Liver (tissue), 9 donors: ENCODE data around the gene ASPHD2. TPM values are rescaled to one million over a fixed set of nuclear protein-coding genes. Genes with fewer than 3 reads are reported as not detected.

Experiments
- DNase-seq: peaks from one replicate; pipeline ENCODE4 v3.0.0-alpha.2; 2017; ENCODE audit warnings: low spot score
- H3K27ac ChIP-seq, 2 donors: one replicate each; pipeline ENCODE4 v1.7.0; 2013; ENCODE audit warnings: inconsistent platforms in 2 of 2, low read length in 2 of 2, control low read depth in 1 of 2, low read depth in 1 of 2, mild to moderate bottlenecking in 1 of 2
- H3K27me3 ChIP-seq, 4 donors: one replicate each; pipeline versions ENCODE4 v1.6.1 to v1.7.0; 2013; ENCODE audit warnings: low read length in 3 of 4, inconsistent platforms in 1 of 4, mild to moderate bottlenecking in 1 of 4, moderate library complexity in 1 of 4; ENCODE audit not compliant: control insufficient read depth in 4 of 4, insufficient read depth in 4 of 4
- H3K36me3 ChIP-seq, 4 donors: one replicate each; pipeline versions ENCODE4 v1.6.1 to v1.7.0; 2013; ENCODE audit warnings: low read length in 3 of 4, mild to moderate bottlenecking in 3 of 4, low read depth in 1 of 4, moderate library complexity in 1 of 4; ENCODE audit not compliant: control insufficient read depth in 4 of 4, insufficient read depth in 3 of 4
- H3K4me1 ChIP-seq, 4 donors: one replicate each; pipeline versions ENCODE4 v1.6.1 to v1.7.0; 2013; ENCODE audit warnings: low read length in 3 of 4, mild to moderate bottlenecking in 3 of 4, moderate library complexity in 1 of 4; ENCODE audit not compliant: control insufficient read depth in 4 of 4, insufficient read depth in 4 of 4
- H3K4me3 ChIP-seq, 3 donors: one replicate each; pipeline versions ENCODE4 v1.6.1 to v1.7.0; 2013; ENCODE audit warnings: low read length in 3 of 3, control low read depth in 1 of 3, low read depth in 1 of 3, mild to moderate bottlenecking in 1 of 3
- H3K9ac ChIP-seq, 2 donors: one replicate each; pipeline ENCODE4 v1.7.0; 2013; ENCODE audit warnings: low read length in 2 of 2, mild to moderate bottlenecking in 2 of 2, moderate library complexity in 2 of 2, control low read depth in 1 of 2, low read depth in 1 of 2
- H3K9me3 ChIP-seq, 4 donors: one replicate each; pipeline versions ENCODE4 v1.6.1 to v1.7.0; 2013; ENCODE audit warnings: low read length in 3 of 4; ENCODE audit not compliant: control insufficient read depth in 4 of 4
- EGR1 ChIP-seq, 2 donors: IDR thresholded peaks; 2 replicates each; pipeline ENCODE4 v1.6.1; 2016 to 2018; ENCODE audit warnings: antibody characterized with exemption in 2 of 2, low read depth in 2 of 2
- FOXA1 ChIP-seq: IDR thresholded peaks from 2 replicates; pipeline ENCODE4 v1.6.1; 2016; ENCODE audit warnings: antibody characterized with exemption
- FOXA2 ChIP-seq: IDR thresholded peaks from 2 replicates; pipeline ENCODE4 v1.6.1; 2016; ENCODE audit warnings: antibody characterized with exemption
- GABPA ChIP-seq, 2 donors: IDR thresholded peaks in 1 of 2; conservative IDR thresholded peaks in 1 of 2; 2 replicates each; pipeline ENCODE4 v1.6.1; 2016; ENCODE audit warnings: antibody characterized with exemption in 2 of 2, mild to moderate bottlenecking in 1 of 2, moderate library complexity in 1 of 2
- HNF4G ChIP-seq: IDR thresholded peaks from 2 replicates; pipeline ENCODE4 v1.6.1; 2016; ENCODE audit warnings: antibody characterized with exemption
- NR2F2 ChIP-seq: IDR thresholded peaks from 2 replicates; pipeline ENCODE4 v1.6.1; 2016; ENCODE audit warnings: antibody characterized with exemption
- RXRA ChIP-seq, 2 donors: IDR thresholded peaks; 2 replicates each; pipeline ENCODE4 v1.6.1; 2017 to 2018; ENCODE audit warnings: antibody characterized with exemption in 2 of 2, mild to moderate bottlenecking in 1 of 2
- SP1 ChIP-seq: IDR thresholded peaks from 2 replicates; pipeline ENCODE4 v1.6.1; 2018; ENCODE audit warnings: antibody characterized with exemption, mild to moderate bottlenecking
- YY1 ChIP-seq: IDR thresholded peaks from 2 replicates; pipeline ENCODE4 v1.6.1; 2016; ENCODE audit warnings: antibody characterized with exemption, mild to moderate bottlenecking
- WGBS: extraction: QIAGEN DNeasy Blood & Tissue Kit; methylation state at CpG from one replicate; pipeline ENCODE4 v1.1.7; 2013; 5-methylcytosine and 5-hydroxymethylcytosine counted together
- polyA plus RNA-seq, 2 donors: library from polyadenylated mRNA; stranded (reverse) in 1 of 2; unstranded in 1 of 2; fragments of 200-250 nt in 1 of 2; fragments of >200 nt in 1 of 2; fragmentation: Nextera tagmentation in 1 of 2; extraction: Ambion mirVana in 1 of 2; gene quantifications; one replicate each; pipeline versions ENCODE4 v1.2.1 to v1.2.3, GENCODE V29; 2013 to 2015
- total RNA-seq, 2 donors: library from RNA; depleted of rRNA; stranded (reverse); fragments of >200 nt; gene quantifications; one replicate each; pipeline ENCODE4 v1.2.3, GENCODE V29; 2014
- TF ChIP-seq, protein P1 (sequence below): IDR thresholded peaks from 2 replicates; pipeline ENCODE4 v1.6.1; 2016; ENCODE audit warnings: antibody characterized with exemption
- TF ChIP-seq, protein P2 (sequence below): IDR thresholded peaks from 2 replicates; pipeline ENCODE4 v1.6.1; 2016; ENCODE audit warnings: antibody characterized with exemption, mild to moderate bottlenecking
- TF ChIP-seq, protein P3 (sequence below): fragments of 150-350 bp; IDR thresholded peaks from 2 replicates; pipeline ENCODE4 v1.5.1; 2017; ENCODE audit warnings: improper control_type of control experiment, low read depth, low read length; ENCODE audit not compliant: missing input control
- TF ChIP-seq, protein P4 (sequence below): IDR thresholded peaks from 2 replicates; pipeline ENCODE4 v1.6.1; 2016; ENCODE audit warnings: antibody characterized with exemption
- TF ChIP-seq, protein P5 (sequence below): IDR thresholded peaks from 2 replicates; pipeline ENCODE4 v1.6.1; 2016; ENCODE audit warnings: antibody characterized with exemption
- donor health status: healthy.
- donor health status: healthy.
- donor health status: healthy.
- donor health status: healthy.
- donor health status: healthy.

The ASPHD2 gene
- total and polyA plus RNA-seq, 4 donors = 0.12 to 0.47 (median 0.18) TPM

DNA sequence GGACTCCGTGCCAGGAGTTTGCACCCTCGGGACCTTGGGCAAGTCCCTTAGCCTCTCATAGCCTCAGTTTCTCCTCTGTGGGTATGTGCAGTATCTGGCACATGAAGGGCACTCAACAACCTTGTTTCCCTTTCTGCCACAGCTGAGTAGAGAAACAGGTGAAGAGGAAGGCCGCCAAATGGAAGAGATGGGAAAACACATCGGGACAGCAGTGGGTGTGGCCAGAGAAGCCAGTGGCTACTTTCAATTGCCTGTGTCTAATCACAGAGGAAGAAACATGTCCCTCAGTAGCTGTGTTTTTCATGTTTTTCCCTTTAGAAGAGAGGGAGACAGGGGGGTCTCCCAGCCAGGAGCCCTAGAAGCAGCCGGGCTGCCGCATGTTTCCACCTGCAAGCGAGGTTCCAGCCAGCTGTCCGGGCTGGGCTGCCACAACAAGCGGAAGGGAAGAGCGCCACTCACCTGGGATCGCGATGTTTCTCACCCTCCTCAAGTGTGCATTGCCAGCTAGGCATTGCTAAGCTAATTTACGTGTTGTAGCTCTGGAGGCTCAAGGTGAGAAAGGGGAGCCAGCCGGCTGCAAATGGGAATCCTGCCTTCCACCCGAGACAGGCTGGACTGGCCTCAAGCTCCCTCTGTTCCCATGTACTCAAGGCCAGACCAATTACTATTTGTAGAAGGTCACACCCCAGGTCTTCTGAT is 16.7 kb downstream of the ASPHD2 start:
- 71% methylated on average over 15 of the region's 15 CpGs for WGBS
- Histone ChIP-seq H3K4me3 (no peak overlapping the region), H3K4me1 (no peaks in the 10 kb centered on the region), H3K27me3 (no peaks in the 10 kb centered on the region), H3K36me3 (peaks cover 0 to 6% (median under 1%) of the 10 kb centered on the region in 4 donors), H3K27ac (no peak overlapping the region), H3K9me3 (no peaks in the 10 kb centered on the region), H3K9ac (no peak overlapping the region)
- no peak for DNase-seq
- TF ChIP-seq RXRA (IDR thresholded peaks at IDR 0.05) (no peak), YY1 (no peak), FOXA1 (no peak), SP1 (no peak), GABPA (IDR thresholded peaks at IDR 0.05 in 1 of 2, conservative IDR thresholded peaks at IDR 0.05 in 1 of 2) (no peak), EGR1 (IDR thresholded peaks at IDR 0.05; ENCODE audit: low read depth in 2 of 2) (no peak), HNF4G (no peak), FOXA2 (no peak), NR2F2 (no peak)
- TF ChIP-seq, protein P1, sequence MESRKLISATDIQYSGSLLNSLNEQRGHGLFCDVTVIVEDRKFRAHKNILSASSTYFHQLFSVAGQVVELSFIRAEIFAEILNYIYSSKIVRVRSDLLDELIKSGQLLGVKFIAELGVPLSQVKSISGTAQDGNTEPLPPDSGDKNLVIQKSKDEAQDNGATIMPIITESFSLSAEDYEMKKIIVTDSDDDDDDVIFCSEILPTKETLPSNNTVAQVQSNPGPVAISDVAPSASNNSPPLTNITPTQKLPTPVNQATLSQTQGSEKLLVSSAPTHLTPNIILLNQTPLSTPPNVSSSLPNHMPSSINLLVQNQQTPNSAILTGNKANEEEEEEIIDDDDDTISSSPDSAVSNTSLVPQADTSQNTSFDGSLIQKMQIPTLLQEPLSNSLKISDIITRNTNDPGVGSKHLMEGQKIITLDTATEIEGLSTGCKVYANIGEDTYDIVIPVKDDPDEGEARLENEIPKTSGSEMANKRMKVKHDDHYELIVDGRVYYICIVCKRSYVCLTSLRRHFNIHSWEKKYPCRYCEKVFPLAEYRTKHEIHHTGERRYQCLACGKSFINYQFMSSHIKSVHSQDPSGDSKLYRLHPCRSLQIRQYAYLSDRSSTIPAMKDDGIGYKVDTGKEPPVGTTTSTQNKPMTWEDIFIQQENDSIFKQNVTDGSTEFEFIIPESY = no peak
- TF ChIP-seq, protein P2, sequence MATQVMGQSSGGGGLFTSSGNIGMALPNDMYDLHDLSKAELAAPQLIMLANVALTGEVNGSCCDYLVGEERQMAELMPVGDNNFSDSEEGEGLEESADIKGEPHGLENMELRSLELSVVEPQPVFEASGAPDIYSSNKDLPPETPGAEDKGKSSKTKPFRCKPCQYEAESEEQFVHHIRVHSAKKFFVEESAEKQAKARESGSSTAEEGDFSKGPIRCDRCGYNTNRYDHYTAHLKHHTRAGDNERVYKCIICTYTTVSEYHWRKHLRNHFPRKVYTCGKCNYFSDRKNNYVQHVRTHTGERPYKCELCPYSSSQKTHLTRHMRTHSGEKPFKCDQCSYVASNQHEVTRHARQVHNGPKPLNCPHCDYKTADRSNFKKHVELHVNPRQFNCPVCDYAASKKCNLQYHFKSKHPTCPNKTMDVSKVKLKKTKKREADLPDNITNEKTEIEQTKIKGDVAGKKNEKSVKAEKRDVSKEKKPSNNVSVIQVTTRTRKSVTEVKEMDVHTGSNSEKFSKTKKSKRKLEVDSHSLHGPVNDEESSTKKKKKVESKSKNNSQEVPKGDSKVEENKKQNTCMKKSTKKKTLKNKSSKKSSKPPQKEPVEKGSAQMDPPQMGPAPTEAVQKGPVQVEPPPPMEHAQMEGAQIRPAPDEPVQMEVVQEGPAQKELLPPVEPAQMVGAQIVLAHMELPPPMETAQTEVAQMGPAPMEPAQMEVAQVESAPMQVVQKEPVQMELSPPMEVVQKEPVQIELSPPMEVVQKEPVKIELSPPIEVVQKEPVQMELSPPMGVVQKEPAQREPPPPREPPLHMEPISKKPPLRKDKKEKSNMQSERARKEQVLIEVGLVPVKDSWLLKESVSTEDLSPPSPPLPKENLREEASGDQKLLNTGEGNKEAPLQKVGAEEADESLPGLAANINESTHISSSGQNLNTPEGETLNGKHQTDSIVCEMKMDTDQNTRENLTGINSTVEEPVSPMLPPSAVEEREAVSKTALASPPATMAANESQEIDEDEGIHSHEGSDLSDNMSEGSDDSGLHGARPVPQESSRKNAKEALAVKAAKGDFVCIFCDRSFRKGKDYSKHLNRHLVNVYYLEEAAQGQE = no peak
- TF ChIP-seq, protein P3, sequence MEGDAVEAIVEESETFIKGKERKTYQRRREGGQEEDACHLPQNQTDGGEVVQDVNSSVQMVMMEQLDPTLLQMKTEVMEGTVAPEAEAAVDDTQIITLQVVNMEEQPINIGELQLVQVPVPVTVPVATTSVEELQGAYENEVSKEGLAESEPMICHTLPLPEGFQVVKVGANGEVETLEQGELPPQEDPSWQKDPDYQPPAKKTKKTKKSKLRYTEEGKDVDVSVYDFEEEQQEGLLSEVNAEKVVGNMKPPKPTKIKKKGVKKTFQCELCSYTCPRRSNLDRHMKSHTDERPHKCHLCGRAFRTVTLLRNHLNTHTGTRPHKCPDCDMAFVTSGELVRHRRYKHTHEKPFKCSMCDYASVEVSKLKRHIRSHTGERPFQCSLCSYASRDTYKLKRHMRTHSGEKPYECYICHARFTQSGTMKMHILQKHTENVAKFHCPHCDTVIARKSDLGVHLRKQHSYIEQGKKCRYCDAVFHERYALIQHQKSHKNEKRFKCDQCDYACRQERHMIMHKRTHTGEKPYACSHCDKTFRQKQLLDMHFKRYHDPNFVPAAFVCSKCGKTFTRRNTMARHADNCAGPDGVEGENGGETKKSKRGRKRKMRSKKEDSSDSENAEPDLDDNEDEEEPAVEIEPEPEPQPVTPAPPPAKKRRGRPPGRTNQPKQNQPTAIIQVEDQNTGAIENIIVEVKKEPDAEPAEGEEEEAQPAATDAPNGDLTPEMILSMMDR = no peak
- TF ChIP-seq, protein P4, sequence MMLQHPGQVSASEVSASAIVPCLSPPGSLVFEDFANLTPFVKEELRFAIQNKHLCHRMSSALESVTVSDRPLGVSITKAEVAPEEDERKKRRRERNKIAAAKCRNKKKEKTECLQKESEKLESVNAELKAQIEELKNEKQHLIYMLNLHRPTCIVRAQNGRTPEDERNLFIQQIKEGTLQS = no peak
- TF ChIP-seq, protein P5, sequence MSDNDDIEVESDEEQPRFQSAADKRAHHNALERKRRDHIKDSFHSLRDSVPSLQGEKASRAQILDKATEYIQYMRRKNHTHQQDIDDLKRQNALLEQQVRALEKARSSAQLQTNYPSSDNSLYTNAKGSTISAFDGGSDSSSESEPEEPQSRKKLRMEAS = no peak
